ENCODE measurements around the gene EYS. TPM values are rescaled to one million over a fixed set of nuclear protein-coding genes. Genes with fewer than 3 reads are reported as not detected.

EYS gene
- total and polyA plus RNA-seq, 2 experiments from 2014 or later, result 0.04 TPM; not detected in 1

- Histone ChIP-seq H3K79me2 (ENCODE audit: insufficient read depth) (no peaks in the 10 kb centered on the region), H3K4me1 (ENCODE audit: insufficient read depth) (no peaks in the 10 kb centered on the region), H3K27ac (no peak overlapping the region), H3F3A (ENCODE audit: insufficient read depth) (no peaks in the 10 kb centered on the region), H3K9ac (no peak overlapping the region), H2AFZ (no peak overlapping the region), H3K36me3 (ENCODE audit: low read depth) (no peaks in the 10 kb centered on the region), H3K4me2 (ENCODE audit: unreplicated experiment) (no peak overlapping the region), H4K20me1 (ENCODE audit: insufficient read depth) (no peaks in the 10 kb centered on the region), H3K27me3 (replicated peaks; ENCODE audit: insufficient read depth) (no peaks in the 10 kb centered on the region), H3K4me3 (no peak overlapping the region), H3K9me3 (ENCODE audit: low read depth) (no peaks in the 10 kb centered on the region), H3K9me2 (ENCODE audit: insufficient read depth) (no peaks in the 10 kb centered on the region)
- 18 to 22% methylated on average over 1 of the region's 1 CpG for WGBS, 2 experiments (ENCODE audit: low coverage in 1 of 2, low lambda C conversion rate in 2 of 2, missing lambda C conversion rate in 2 of 2)
- in situ Hi-C loops (cut with MboI), result no loop called here
- no peak for TF ChIP-seq EZH2phosphoT487 (IDR thresholded peaks at IDR 0.05; ENCODE audit: insufficient read depth, low read depth)
- TF ChIP-seq EZH2 (IDR thresholded peaks at IDR 0.05; ENCODE audit: insufficient read depth, poor library complexity, severe bottlenecking), result no peak
- DNase-seq, result no peak
Observed at GRCh38 chr6:65116326-65116725, 590.7 kb downstream of the EYS start.

GRCh38 chr6:65113581-65113980, 593.4 kb downstream of the EYS start:
- H3K4me1 ChIP-seq (ENCODE audit: insufficient read depth), result no peaks in the 10 kb centered on the region
- no peak overlapping the region for H3K9ac ChIP-seq
- TF ChIP-seq EZH2 (IDR thresholded peaks at IDR 0.05; ENCODE audit: insufficient read depth, poor library complexity, severe bottlenecking) (no peak), EZH2phosphoT487 (IDR thresholded peaks at IDR 0.05; ENCODE audit: insufficient read depth, low read depth) (no peak)
- no peak for DNase-seq
- H3K4me2 ChIP-seq (ENCODE audit: unreplicated experiment), result no peak overlapping the region
- no peak overlapping the region for H3K4me3 ChIP-seq
- no peaks in the 10 kb centered on the region for H3K27me3 ChIP-seq (replicated peaks; ENCODE audit: insufficient read depth)
- no peaks in the 10 kb centered on the region for H3K79me2 ChIP-seq (ENCODE audit: insufficient read depth)
- no peaks in the 10 kb centered on the region for H3K36me3 ChIP-seq (ENCODE audit: low read depth)
- WGBS, 2 experiments (ENCODE audit: low coverage in 1 of 2, low lambda C conversion rate in 2 of 2, missing lambda C conversion rate in 2 of 2), result 0 to 2% methylated on average over 3 of the region's 3 CpGs
- no peak overlapping the region for H2AFZ ChIP-seq
- H3K9me3 ChIP-seq (ENCODE audit: low read depth), result no peaks in the 10 kb centered on the region
- no peaks in the 10 kb centered on the region for H3K9me2 ChIP-seq (ENCODE audit: insufficient read depth)
- no peak overlapping the region for H3K27ac ChIP-seq
- in situ Hi-C loops (cut with MboI), result no loop called here
- no peaks in the 10 kb centered on the region for H4K20me1 ChIP-seq (ENCODE audit: insufficient read depth)
- H3F3A ChIP-seq (ENCODE audit: insufficient read depth), result no peaks in the 10 kb centered on the region

- Histone ChIP-seq H3K36me3 (ENCODE audit: low read depth) (no peaks in the 10 kb centered on the region), H3F3A (ENCODE audit: insufficient read depth) (no peaks in the 10 kb centered on the region), H3K4me1 (ENCODE audit: insufficient read depth) (no peaks in the 10 kb centered on the region), H3K27ac (no peak overlapping the region), H2AFZ (no peak overlapping the region), H4K20me1 (ENCODE audit: insufficient read depth) (no peaks in the 10 kb centered on the region), H3K9me2 (ENCODE audit: insufficient read depth) (no peaks in the 10 kb centered on the region), H3K4me3 (no peak overlapping the region), H3K9ac (no peak overlapping the region), H3K9me3 (ENCODE audit: low read depth) (no peaks in the 10 kb centered on the region), H3K4me2 (ENCODE audit: unreplicated experiment) (no peak overlapping the region), H3K27me3 (replicated peaks; ENCODE audit: insufficient read depth) (no peaks in the 10 kb centered on the region), H3K79me2 (ENCODE audit: insufficient read depth) (no peaks in the 10 kb centered on the region)
- no peak for DNase-seq
- in situ Hi-C loops (cut with MboI), result no loop called here
- TF ChIP-seq EZH2phosphoT487 (IDR thresholded peaks at IDR 0.05; ENCODE audit: insufficient read depth, low read depth), result no peak
- no peak for TF ChIP-seq EZH2 (IDR thresholded peaks at IDR 0.05; ENCODE audit: insufficient read depth, poor library complexity, severe bottlenecking)
Observed at GRCh38 chr6:65112435-65112834, 594.6 kb downstream of the EYS start.

- Histone ChIP-seq H3K4me2 (ENCODE audit: unreplicated experiment) (no peak overlapping the region), H2AFZ (no peak overlapping the region), H3K79me2 (ENCODE audit: insufficient read depth) (no peaks in the 10 kb centered on the region), H3K27ac (no peak overlapping the region), H3K27me3 (replicated peaks; ENCODE audit: insufficient read depth) (no peaks in the 10 kb centered on the region), H3F3A (ENCODE audit: insufficient read depth) (no peaks in the 10 kb centered on the region), H3K36me3 (ENCODE audit: low read depth) (no peaks in the 10 kb centered on the region), H3K9me3 (ENCODE audit: low read depth) (no peaks in the 10 kb centered on the region), H3K4me1 (ENCODE audit: insufficient read depth) (no peaks in the 10 kb centered on the region), H3K4me3 (no peak overlapping the region), H3K9me2 (ENCODE audit: insufficient read depth) (no peaks in the 10 kb centered on the region), H4K20me1 (ENCODE audit: insufficient read depth) (no peaks in the 10 kb centered on the region), H3K9ac (no peak overlapping the region)
- 3 to 4% methylated on average over 3 of the region's 3 CpGs for WGBS, 2 experiments (ENCODE audit: low coverage in 1 of 2, low lambda C conversion rate in 2 of 2, missing lambda C conversion rate in 2 of 2)
- TF ChIP-seq EZH2phosphoT487 (IDR thresholded peaks at IDR 0.05; ENCODE audit: insufficient read depth, low read depth) (no peak), EZH2 (IDR thresholded peaks at IDR 0.05; ENCODE audit: insufficient read depth, poor library complexity, severe bottlenecking) (no peak)
- in situ Hi-C loops (cut with MboI), result no loop called here
- DNase-seq, result no peak
Observed at GRCh38 chr6:65110031-65110430, 597.0 kb downstream of the EYS start.

- TF ChIP-seq EZH2phosphoT487 (IDR thresholded peaks at IDR 0.05; ENCODE audit: insufficient read depth, low read depth) (no peak), EZH2 (IDR thresholded peaks at IDR 0.05; ENCODE audit: insufficient read depth, poor library complexity, severe bottlenecking) (no peak)
- no peaks in the 10 kb centered on the region for H3K9me3 ChIP-seq (ENCODE audit: low read depth)
- no peaks in the 10 kb centered on the region for H3K27me3 ChIP-seq (replicated peaks; ENCODE audit: insufficient read depth)
- H3K4me3 ChIP-seq, result no peak overlapping the region
- no peak for DNase-seq
- H3K79me2 ChIP-seq (ENCODE audit: insufficient read depth), result no peaks in the 10 kb centered on the region
- in situ Hi-C loops (cut with MboI), result no loop called here
- WGBS, 2 experiments (ENCODE audit: low coverage in 1 of 2, low lambda C conversion rate in 2 of 2, missing lambda C conversion rate in 2 of 2), result 0 to 3% methylated on average over 1 of the region's 1 CpG
- no peaks in the 10 kb centered on the region for H3K4me1 ChIP-seq (ENCODE audit: insufficient read depth)
- no peaks in the 10 kb centered on the region for H3F3A ChIP-seq (ENCODE audit: insufficient read depth)
- H3K9me2 ChIP-seq (ENCODE audit: insufficient read depth), result no peaks in the 10 kb centered on the region
- H4K20me1 ChIP-seq (ENCODE audit: insufficient read depth), result no peaks in the 10 kb centered on the region
- no peak overlapping the region for H3K9ac ChIP-seq
- H3K4me2 ChIP-seq (ENCODE audit: unreplicated experiment), result no peak overlapping the region
- no peaks in the 10 kb centered on the region for H3K36me3 ChIP-seq (ENCODE audit: low read depth)
- H3K27ac ChIP-seq, result no peak overlapping the region
- H2AFZ ChIP-seq, result no peak overlapping the region
Observed at GRCh38 chr6:65098349-65098748, 608.7 kb downstream of the EYS start.

Measured in GM23248 (cell line).